Left colon (tissue), 2 donors: ENCODE data around the gene SETD3. TPM values are rescaled to one million over a fixed set of nuclear protein-coding genes. Genes with fewer than 3 reads are reported as not detected.

ENCODE experiments used
- ATAC-seq: fragments of 200-7000 bp; cut with Tn5 transposase; one replicate; pipeline ENCODE4 v1.9.1; 2020; ENCODE audit warnings: mild to moderate bottlenecking, moderate library complexity
- DNase-seq, 2 donors: peaks; one replicate each; pipeline ENCODE4 v3.0.0-alpha.2; 2020
- intact Hi-C, 2 donors: fragments of 100-400 bp; cut with DNase I in 1 of 2; cut with micrococcal nuclease in 1 of 2; formaldehyde crosslinking; loops; one replicate each; pipeline versions ENCODE4 v1.11.2 to v1.14.0; 2022; cut with DNase I, micrococcal nuclease
- total RNA-seq, 2 donors: library from RNA; stranded (reverse); fragmentation: NEBNext Ultra II Directional; extraction: Animal tissue kit (Norgen Biotek cat#: 25700); gene quantifications; one replicate each; pipeline ENCODE4 v1.2.1, GENCODE V29; 2021
- donor health status: DM: no; HTN: no; CAD: no.
- donor health status: DM: yes; HTN: yes; CAD: no.

SETD3 gene
- total RNA-seq, 2 donors from 2014 or later = 61.5 to 66.8 TPM

GRCh38 chr14:99437706-99438105 lies 43.0 kb downstream of the SETD3 start:
- no peak for DNase-seq
- intact Hi-C loops = no loop called here

GRCh38 chr14:99436247-99437180 lies 44.1 kb downstream of the SETD3 start:
- intact Hi-C loops = no loop called here
- DNase-seq = no peak
- ATAC-seq = peak; percentile 12

More at GRCh38 chr14:99437706-99438105, 43.0 kb downstream of the SETD3 start:
- no peak for ATAC-seq

GRCh38 chr14:99435327-99435726 lies 45.3 kb downstream of the SETD3 start:
- DNase-seq = no peak
- intact Hi-C loops = no loop called here
- peak; percentile 34 for ATAC-seq

- intact Hi-C loops = no loop called here
- ATAC-seq (no peak), DNase-seq (no peak)
Observed at GRCh38 chr14:99432485-99432884, 48.2 kb downstream of the SETD3 start.

GRCh38 chr14:99431986-99432385 lies 48.7 kb downstream of the SETD3 start:
- DNase-seq (no peak), ATAC-seq (no peak)
- intact Hi-C loops = no loop called here

GRCh38 chr14:99430491-99430890 lies 50.2 kb downstream of the SETD3 start:
- intact Hi-C loops = no loop called here
- ATAC-seq = peak; percentile 46
- DNase-seq = no peak

- DNase-seq = no peak
- ATAC-seq = no peak
- intact Hi-C loops = no loop called here
Observed at GRCh38 chr14:99427632-99428300, 52.9 kb downstream of the SETD3 start.

GRCh38 chr14:99426813-99427346 lies 53.8 kb downstream of the SETD3 start:
- intact Hi-C loops = no loop called here
- no peak for ATAC-seq
- no peak for DNase-seq

- intact Hi-C loops = no loop called here
- ATAC-seq (no peak), DNase-seq (no peak)
Observed at GRCh38 chr14:99426265-99426664, 54.4 kb downstream of the SETD3 start.

GRCh38 chr14:99425272-99425681 lies 55.4 kb downstream of the SETD3 start:
- intact Hi-C loops = no loop called here
- DNase-seq (no peak), ATAC-seq (no peak)

GRCh38 chr14:99424306-99424877 lies 56.3 kb downstream of the SETD3 start:
- ATAC-seq = no peak
- intact Hi-C loops = no loop called here
- DNase-seq = no peak

- intact Hi-C loops = no loop called here
- DNase-seq (no peak), ATAC-seq (no peak)
Observed at GRCh38 chr14:99423434-99423833, 57.2 kb downstream of the SETD3 start.

- intact Hi-C loops = no loop called here
- ATAC-seq (peak; percentile 89), DNase-seq (peak; percentile 29 to 53)
Observed at GRCh38 chr14:99422228-99423010, 58.2 kb downstream of the SETD3 start.

- DNase-seq (peak; percentile 71 to 73), ATAC-seq (no peak)
- intact Hi-C loops = no loop called here
Observed at GRCh38 chr14:99420711-99421110, 59.9 kb downstream of the SETD3 start.

- DNase-seq = no peak
- intact Hi-C loops = no loop called here
- ATAC-seq = no peak
Observed at GRCh38 chr14:99419905-99420304, 60.8 kb downstream of the SETD3 start.

- intact Hi-C loops = no loop called here
- DNase-seq (no peak), ATAC-seq (no peak)
Observed at GRCh38 chr14:99418242-99418641, 62.4 kb downstream of the SETD3 start.

GRCh38 chr14:99416909-99417308 lies 63.8 kb downstream of the SETD3 start:
- ATAC-seq = no peak
- intact Hi-C loops = no loop called here
- DNase-seq = no peak

GRCh38 chr14:99415496-99416281 lies 65.0 kb downstream of the SETD3 start:
- DNase-seq = peak in 1 of 2 donors; percentile 47

More at GRCh38 chr14:99415496-99416281, 65.0 kb downstream of the SETD3 start:
- intact Hi-C loops = no loop called here
- ATAC-seq = peak; percentile 90
